ENCODE measurements around the gene FCRLB.
"Not testable (repeated sequence)": the region's sequence is repeated elsewhere in the genome, so short reads cannot be mapped to it uniquely, and the experiment has no call there.

Gene FCRLB

DNA sequence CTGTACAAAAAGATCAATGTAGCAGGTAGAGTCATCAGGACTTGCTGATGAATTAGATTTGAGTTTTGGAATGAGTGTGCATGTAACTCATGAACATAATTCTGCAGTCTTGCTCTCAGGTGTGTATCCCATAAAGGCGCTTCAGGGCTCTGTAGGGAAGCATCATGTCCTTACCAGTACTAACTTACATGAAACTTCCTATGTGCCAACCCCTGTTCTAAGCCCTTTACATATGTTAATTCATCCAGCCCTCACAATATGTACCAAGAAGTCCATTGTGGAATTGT, 2.1 kb upstream of the FCRLB start:
- no peak for DNase-seq (ENCODE audit: low read depth in 2 of 2)

DNA sequence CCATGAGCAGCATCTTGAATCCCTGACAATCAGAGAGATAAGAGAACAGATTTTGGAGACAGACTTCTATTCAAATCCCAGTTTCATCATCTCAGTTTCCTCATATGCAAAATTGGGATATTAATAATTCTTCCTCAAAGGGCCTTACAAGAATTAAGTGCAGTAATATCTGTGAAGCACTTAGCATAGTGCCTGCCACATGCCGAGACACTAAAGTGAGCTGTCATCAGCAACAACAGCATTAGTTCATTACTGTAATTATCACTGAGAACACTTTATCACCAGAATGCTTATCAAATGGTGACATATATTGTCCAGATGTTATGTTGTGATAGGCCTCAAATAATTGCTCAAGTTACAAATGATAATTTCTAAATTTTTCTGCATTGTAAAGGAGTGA, 922 bp upstream of the FCRLB start:
- DNase-seq (ENCODE audit: low read depth in 2 of 2): no peak

DNA sequence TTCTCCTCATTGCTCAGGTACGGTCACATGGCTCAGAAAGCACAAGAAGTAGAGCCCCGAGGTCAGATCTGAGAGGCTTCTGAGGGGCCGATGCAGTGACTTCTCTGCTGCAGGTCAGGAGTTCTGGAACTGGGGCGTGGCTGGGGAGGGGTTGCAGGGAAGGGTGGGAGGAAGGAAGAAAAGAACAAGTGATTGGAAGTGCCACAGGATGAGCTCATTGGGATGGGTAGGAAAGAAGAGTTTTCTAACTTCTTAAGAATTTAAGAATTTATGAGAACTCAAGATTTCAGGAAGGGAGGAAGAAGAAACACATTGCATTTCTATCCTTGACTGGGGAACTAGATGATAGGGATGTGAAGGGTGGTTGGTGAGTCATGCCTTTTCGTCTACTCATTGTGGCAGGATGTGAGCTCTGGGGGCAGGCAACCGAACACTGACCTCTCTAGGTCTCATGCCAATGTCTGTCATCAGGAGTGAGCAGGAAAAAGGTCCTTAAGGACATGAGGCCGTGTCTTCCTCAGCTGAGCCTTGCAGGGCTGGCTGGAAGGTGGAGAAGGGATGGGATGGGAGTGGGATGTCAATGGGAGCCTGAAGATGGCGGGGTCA, 497 bp downstream of the FCRLB start:
- peak in 1 of 2 experiments; percentile 63 for DNase-seq (ENCODE audit: low read depth in 2 of 2)

- no peak for DNase-seq (ENCODE audit: low read depth in 2 of 2)
These were observed 1.1 kb downstream of the FCRLB start for GRCh38 chr1:161722406-161722805.

DNA sequence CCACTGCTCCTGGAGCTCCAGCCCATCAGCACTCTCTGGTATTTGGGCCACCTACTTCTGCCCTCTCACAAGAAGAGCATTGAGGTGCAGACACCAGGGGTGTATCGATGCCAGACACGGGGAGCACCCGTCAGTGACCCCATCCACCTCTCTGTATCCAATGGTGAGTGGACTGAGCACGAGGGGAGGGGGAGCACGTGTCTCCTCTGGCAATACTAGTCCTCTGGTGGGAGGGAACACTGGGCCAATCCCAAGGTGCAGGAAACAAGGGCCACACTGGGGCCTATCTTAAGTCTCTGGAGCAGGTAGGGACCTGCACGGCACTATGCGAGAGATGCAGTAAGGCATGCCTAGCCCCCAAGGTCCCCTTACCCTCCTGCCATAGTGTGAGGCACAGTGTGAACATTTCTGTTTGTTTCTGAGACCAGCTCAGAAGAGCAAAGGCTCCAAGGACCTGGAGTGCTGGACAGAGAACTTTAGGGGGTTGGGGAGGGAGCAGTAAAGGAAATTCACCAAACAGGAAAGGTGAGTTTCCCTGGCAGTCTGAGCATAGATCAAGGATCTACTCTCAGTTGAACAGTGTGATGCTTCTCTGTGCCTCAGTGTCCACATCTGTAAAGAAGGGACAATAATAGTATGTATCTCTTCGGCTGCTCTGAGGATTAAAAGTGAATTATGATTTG, 2.3 kb downstream of the FCRLB start:
- no peak for DNase-seq (ENCODE audit: low read depth in 2 of 2)

- not testable (repeated sequence) for DNase-seq (ENCODE audit: low read depth in 2 of 2)
These were observed 4.0 kb downstream of the FCRLB start for GRCh38 chr1:161725258-161725907.

DNA sequence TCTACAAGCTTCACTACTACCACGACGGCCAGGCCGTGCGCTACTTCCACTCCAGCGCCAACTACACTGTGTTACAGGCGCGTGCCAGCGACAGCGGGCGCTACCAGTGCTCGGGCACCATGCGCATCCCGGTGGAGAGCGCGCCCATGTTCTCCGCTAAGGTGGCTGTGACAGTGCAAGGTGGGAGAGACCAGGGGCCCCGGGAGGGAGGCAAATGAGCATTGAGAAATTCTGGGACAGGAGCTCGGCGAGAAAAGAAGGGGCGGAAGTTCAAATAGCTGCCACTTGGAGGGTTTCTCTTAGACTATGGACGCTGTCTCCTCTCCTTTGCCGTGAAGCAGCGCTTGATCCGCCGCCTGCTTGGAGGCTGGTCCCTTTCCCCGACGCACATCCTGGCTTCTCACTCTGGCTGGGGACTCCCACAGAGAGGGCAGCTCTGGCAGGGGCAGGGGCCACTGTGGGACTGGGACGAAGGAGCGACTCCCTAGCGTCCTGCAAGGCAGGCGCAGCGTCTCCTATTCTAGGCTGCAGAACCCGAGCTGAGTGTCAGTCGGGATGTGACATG, 4.6 kb downstream of the FCRLB start:
- DNase-seq (ENCODE audit: low read depth in 2 of 2): no peak

GRCh38 chr1:161726473-161727255, 5.3 kb downstream of the FCRLB start:
- DNase-seq (ENCODE audit: low read depth in 2 of 2): peak in 1 of 2 experiments; percentile 68

DNA sequence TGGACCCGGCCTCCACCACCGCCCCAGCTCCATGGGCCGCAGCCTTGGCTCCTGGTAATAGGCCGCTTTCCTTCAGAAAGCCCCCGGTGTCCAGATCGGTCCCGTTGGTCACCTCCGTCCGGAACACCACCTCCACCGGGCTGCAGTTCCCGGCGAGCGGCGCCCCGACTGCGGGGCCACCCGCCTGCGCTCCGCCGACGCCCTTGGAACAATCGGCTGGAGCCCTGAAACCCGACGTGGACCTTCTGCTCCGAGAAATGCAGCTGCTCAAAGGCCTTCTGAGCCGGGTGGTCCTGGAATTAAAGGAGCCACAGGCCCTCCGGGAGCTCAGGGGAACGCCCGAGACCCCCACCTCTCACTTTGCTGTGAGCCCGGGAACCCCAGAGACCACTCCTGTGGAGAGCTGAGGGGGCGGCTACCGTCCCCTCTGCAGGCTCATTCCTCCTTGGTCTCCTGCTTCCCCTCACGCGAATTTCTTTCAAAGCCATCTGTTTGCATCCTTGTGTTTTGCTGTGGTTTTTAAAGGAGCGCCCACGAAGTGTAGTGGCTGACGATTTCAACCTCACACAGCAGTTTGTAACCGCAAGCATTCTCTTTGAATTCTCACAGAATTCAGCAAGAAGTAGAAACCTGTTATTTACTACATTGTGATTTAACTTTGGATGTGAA, 6.0 kb downstream of the FCRLB start:
- DNase-seq (ENCODE audit: low read depth in 2 of 2): peak in 1 of 2 experiments; percentile 74

DNA sequence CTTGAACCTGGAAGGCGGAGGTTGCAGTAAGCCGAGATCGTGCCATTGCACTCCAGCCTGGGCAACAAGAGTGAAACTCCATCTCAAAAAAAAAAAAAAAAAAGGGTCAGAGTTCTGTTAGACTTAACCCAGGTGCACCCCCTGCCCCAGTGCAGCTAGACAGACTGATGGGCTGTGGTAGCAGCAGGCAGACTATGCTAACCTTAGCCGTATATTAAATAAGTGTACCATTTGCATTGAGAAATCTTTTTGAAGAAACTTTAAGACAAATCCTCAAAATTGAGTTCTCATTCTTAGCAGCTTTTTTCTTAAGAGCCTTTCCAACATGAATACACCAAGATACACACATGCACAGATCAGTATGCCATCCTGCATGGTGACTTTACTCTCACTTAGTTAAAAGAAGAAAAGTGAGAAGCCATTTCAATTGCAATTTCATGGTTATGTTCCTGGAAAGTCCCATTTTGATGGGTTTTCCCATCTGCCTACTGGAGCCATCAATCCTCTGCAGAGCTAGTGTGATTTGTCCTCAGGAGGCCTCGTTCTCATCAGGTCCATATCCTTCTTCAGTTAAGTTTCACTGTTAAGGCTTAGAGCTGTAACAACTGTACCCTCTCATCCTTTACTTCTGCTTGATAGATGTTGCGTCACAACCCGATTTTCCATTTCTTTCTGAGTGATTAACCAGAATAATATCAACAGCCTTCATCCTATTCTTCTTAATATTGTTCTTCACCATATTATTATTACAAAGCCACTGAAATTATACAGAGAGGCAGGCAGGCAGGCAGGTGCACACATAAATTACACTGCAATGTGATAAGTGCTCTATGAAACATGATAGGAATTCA, 7.3 kb downstream of the FCRLB start:
- DNase-seq (ENCODE audit: low read depth in 2 of 2): no peak

DNA sequence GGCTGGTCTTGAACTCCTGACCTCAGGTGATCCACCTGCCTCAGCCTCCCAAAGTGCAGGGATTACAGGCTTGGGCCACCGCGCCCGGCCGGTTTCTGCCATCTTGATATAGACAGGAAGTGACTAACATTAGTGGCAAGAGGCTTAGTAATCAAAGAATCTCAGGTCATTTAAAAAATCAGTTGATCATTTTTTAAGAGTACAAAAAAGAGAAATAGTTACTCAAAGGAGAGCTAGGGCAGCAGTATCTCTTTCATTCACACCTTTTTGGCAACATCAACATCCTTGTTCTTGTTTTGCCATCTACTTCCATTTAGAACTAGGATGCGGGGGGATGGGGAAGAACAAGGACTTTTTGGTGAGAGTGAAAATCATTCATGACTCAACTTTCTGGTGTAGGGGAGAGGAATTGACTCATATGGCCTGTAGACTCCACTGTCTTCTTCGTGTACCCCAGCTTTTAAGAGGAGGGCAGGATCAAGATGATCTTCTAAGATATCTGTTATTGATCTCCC, 8.8 kb downstream of the FCRLB start:
- DNase-seq (ENCODE audit: low read depth in 2 of 2): no peak

GRCh38 chr1:161731241-161731640, 9.9 kb downstream of the FCRLB start:
- DNase-seq (ENCODE audit: low read depth in 2 of 2): no peak

GRCh38 chr1:161731981-161732718, 10.8 kb downstream of the FCRLB start:
- no peak for DNase-seq (ENCODE audit: low read depth in 2 of 2)

GRCh38 chr1:161733526-161733925, 12.2 kb downstream of the FCRLB start:
- peak; percentile 79 for DNase-seq (ENCODE audit: low read depth in 2 of 2)

DNA sequence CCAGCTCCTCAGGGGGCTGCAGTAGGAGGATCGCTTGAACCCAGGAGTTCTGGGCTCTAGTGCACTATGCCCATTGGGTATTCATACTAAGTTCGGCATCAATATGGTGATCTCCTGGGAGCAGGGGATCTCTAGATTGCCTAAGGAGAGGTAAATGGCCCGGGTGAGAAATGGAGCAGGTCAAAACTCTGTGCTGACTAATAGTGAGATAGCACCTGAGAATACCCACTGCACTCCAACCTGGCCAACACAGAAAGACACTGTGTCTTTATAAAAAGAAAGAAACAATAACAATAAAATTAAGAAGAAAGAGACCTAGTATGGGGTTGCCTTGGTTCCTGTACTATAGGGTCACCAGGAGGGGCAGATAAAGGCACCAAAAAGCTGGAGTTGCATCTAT, 14.5 kb downstream of the FCRLB start:
- no peak for DNase-seq (ENCODE audit: low read depth in 2 of 2)

- DNase-seq (ENCODE audit: low read depth in 2 of 2): no peak
These were observed 15.1 kb downstream of the FCRLB start for GRCh38 chr1:161736335-161736969.

- no peak for DNase-seq (ENCODE audit: low read depth in 2 of 2)
These were observed 16.3 kb downstream of the FCRLB start for GRCh38 chr1:161737625-161738024.

DNA sequence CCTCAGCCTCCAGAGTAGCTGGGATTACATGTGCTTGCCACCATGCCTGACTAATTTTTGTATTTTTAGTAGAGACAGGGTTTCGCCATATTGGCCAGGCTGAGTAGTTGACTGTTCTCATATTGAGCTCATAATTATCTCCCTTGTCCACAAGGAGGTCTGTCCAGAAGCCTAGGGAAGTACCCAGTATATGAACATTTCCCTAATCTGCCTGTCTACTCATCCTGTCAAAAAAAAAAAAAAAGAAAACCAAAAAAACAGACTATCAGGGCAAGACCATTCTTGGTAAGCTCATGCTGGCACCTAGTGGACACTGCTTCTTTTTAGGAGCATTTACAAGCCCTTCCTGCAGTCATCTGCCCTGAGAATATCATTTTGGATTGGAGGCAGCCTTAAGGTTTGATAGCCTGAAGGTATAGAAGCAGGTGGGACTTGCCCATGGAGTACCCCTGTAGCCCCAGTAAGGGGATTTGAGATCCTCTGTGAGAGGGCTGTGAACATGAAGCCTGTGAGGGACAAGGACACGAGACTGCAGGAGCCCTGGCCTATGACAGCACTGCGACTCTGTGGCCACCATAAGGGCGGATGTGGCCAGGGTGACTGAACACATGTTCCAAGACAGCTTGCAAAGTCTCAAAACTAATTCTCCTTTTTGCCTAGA, 17.4 kb downstream of the FCRLB start:
- DNase-seq (ENCODE audit: low read depth in 2 of 2): peak in 1 of 2 experiments; percentile 62

All from fibroblast of skin of left quadriceps (primary cell).